Measurements from ENCODE around the gene DNAJC25. TPM values are rescaled to one million over a fixed set of nuclear protein-coding genes. Genes with fewer than 3 reads are reported as not detected.

DNAJC25 gene
- total RNA-seq, 1 experiment from 2014 or later, result 11.4 TPM

- peak; percentile 11 for DNase-seq (ENCODE audit: low spot score)
- in situ Hi-C loops (cut with HindIII; ENCODE audit: low sequenced_read_pairs), result no loop called here
Observed at GRCh38 chr9:111621895-111622480, 9.1 kb upstream of the DNAJC25 start.

DNA sequence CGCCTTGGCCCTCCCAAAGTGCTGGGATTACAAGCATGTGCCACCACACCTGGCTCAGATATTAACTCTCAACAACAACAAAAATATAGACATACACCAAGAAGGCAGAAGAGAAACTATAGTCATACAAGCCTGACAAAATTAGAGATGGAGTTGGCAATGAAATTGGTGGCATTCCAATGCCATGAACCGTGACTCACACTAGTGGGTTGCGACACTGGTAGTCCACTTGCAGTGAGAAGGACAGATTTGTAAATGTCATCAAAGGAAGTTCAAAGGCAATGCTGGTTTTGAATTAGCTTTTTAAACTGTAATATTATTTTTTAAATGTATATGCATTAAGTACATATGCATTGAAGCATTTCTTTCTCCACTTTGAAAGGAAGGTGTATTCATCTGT is 8.5 kb upstream of the DNAJC25 start:
- in situ Hi-C loops (cut with HindIII; ENCODE audit: low sequenced_read_pairs), result no loop called here
- DNase-seq (ENCODE audit: low spot score), result no peak

- in situ Hi-C loops (cut with HindIII; ENCODE audit: low sequenced_read_pairs), result no loop called here
- DNase-seq (ENCODE audit: low spot score), result no peak
Observed at GRCh38 chr9:111627260-111627963, 3.7 kb upstream of the DNAJC25 start.

DNA sequence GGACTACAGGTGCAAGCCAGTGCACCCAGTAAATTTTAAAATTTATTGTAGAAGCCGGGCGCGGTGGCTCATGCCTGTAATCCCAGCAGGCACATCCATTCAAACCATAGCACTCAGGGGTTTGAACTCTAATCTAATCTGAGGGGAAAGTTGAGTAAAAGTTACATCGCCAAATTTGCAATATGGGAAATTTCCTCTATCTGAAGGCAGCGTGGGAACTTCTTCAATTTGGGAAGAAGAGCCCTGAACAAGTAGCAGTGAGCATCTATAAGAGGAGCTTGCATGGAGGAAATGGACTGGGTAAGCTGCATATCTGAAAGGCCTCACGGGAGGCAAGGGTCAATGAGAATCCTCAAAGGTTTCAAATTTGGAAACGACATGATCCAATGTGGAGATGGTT is 2.7 kb upstream of the DNAJC25 start:
- no peak for DNase-seq (ENCODE audit: low spot score)
- in situ Hi-C loops (cut with HindIII; ENCODE audit: low sequenced_read_pairs), result no loop called here

GRCh38 chr9:111630182-111630963 is 761 bp upstream of the DNAJC25 start:
- DNase-seq (ENCODE audit: low spot score), result no peak
- in situ Hi-C loops (cut with HindIII; ENCODE audit: low sequenced_read_pairs), result no loop called here

DNA sequence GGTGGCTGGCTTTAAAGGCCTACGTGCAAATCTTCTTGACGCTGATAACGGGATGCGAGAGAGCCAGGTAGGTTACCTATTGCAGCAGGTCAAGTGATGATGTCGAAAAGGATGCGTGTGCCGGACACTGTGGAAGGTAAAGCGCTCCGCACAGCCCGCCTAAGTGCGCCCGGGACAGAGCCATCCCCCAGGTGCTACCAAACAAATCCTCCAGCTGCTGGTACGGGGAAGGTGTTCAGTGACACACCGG is 245 bp upstream of the DNAJC25 start:
- in situ Hi-C loops (cut with HindIII; ENCODE audit: low sequenced_read_pairs), result no loop called here
- DNase-seq (ENCODE audit: low spot score), result no peak

GRCh38 chr9:111632060-111632459 is 926 bp downstream of the DNAJC25 start:
- in situ Hi-C loops (cut with HindIII; ENCODE audit: low sequenced_read_pairs), result no loop called here
- DNase-seq (ENCODE audit: low spot score), result no peak

- in situ Hi-C loops (cut with HindIII; ENCODE audit: low sequenced_read_pairs), result no loop called here
- DNase-seq (ENCODE audit: low spot score), result no peak
Observed at GRCh38 chr9:111632695-111633388, 1.7 kb downstream of the DNAJC25 start.

DNA sequence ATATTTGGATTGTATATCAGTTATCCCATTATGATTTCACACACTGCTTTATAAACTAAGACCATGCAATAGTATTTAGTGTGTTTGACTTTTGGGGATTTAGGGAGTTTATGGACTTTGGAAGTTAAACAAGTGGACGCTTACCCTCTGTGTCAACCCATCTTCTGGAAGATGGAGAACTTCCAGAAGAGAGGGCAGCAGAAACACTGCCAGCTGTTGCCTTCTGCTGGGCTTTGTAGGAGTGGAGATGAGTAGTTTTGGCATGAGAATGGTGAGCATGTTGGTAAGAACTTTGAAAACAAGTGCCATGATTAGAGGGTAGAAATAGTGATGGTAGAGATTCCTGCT is 2.2 kb downstream of the DNAJC25 start:
- no peak for DNase-seq (ENCODE audit: low spot score)
- in situ Hi-C loops (cut with HindIII; ENCODE audit: low sequenced_read_pairs), result no loop called here

DNA sequence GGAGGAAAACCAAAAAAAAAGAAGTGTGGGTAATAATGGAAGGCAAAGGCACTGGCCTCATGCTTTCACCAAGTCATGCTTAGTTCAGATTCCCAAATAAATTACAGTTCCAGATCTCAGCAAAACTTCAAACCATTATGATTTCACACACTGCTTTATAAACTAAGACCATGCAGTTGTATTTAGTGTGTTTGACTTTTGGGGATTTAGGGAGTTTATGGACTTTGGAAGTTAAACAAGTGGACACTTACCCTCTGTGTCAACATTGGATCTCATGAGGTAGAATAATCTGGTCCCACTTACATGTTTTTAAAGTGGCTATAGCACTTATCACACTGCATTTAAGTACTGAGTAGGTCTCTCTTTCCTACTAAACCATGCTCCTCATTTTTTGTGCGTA is 3.7 kb downstream of the DNAJC25 start:
- DNase-seq (ENCODE audit: low spot score), result no peak
- in situ Hi-C loops (cut with HindIII; ENCODE audit: low sequenced_read_pairs), result no loop called here

GRCh38 chr9:111637421-111637950 is 6.4 kb downstream of the DNAJC25 start:
- DNase-seq (ENCODE audit: low spot score), result no peak
- in situ Hi-C loops (cut with HindIII; ENCODE audit: low sequenced_read_pairs), result no loop called here

DNA sequence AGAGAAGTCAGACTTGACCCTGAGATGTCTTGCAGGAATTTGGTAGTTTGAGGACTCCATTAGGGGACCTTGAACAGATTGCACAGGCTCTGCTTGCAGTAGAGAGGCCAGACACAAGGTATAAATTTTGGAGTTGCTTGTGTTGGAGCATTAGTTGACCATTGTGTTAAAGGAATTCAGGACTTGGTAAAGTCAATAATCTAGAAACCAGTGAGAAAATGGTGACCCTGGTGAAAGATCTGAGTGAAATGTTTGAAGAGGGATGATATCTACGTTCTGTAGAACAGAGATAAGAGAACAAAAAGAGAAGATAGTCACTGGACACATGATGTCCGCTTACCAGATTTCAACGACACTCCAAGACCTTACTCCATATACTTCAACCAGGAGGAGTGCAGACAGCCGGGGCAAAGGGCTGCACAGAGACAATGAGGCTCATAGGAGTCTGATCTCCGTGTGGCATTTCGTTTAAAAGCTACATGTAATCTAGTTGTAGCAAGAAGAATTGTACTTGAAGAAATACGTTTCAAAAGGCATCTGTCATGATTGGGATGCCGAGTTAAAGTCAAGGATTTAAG is 13.2 kb downstream of the DNAJC25 start:
- no peak for DNase-seq (ENCODE audit: low spot score)
- in situ Hi-C loops (cut with HindIII; ENCODE audit: low sequenced_read_pairs), result no loop called here

GRCh38 chr9:111645806-111646205 is 14.7 kb downstream of the DNAJC25 start:
- no peak for DNase-seq (ENCODE audit: low spot score)
- in situ Hi-C loops (cut with HindIII; ENCODE audit: low sequenced_read_pairs), result no loop called here

DNA sequence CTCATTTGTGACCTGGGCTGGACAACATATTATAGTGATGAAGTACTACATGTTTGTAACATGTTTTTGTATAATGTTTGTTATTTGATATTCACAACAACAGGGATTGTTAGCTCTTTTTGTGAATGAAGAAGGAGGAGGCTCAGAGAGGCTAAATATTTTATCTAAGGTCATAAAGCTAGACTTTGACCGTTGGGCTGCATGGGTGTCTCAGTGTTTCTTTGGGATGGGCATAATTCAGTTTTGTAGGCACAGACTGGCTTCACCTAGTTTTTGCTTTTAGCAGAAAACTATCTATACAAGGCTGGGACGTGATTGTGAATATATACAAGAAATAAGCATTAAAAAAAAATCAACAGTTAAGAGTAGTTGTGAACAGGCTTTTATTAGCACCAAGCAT is 15.3 kb downstream of the DNAJC25 start:
- DNase-seq (ENCODE audit: low spot score), result no peak
- in situ Hi-C loops (cut with HindIII; ENCODE audit: low sequenced_read_pairs), result no loop called here

- no peak for DNase-seq (ENCODE audit: low spot score)
- in situ Hi-C loops (cut with HindIII; ENCODE audit: low sequenced_read_pairs), result no loop called here
Observed at GRCh38 chr9:111648066-111648465, 16.9 kb downstream of the DNAJC25 start.

- in situ Hi-C loops (cut with HindIII; ENCODE audit: low sequenced_read_pairs), result no loop called here
- no peak for DNase-seq (ENCODE audit: low spot score)
Observed at GRCh38 chr9:111649016-111649415, 17.9 kb downstream of the DNAJC25 start.

DNA sequence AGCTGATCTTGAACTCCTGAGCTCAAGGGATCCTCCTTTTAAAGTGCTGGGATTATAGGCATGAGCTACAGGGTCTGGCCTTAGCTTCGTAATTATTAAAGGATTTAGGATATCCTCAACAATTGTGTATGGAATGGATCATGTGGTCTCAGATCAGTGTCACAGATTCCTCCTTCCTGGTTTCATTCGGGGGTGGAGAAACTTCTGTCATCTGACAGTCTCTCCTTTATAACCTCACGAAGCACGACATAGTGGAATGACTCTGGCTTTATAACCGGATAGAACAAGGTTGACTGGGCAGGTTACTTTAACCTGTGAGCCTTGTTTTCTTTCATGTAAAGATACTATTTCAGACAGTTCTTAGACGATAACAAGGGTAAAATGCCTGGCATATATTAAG is 25.9 kb downstream of the DNAJC25 start:
- in situ Hi-C loops (cut with HindIII; ENCODE audit: low sequenced_read_pairs), result no loop called here
- DNase-seq (ENCODE audit: low spot score), result no peak

DNA sequence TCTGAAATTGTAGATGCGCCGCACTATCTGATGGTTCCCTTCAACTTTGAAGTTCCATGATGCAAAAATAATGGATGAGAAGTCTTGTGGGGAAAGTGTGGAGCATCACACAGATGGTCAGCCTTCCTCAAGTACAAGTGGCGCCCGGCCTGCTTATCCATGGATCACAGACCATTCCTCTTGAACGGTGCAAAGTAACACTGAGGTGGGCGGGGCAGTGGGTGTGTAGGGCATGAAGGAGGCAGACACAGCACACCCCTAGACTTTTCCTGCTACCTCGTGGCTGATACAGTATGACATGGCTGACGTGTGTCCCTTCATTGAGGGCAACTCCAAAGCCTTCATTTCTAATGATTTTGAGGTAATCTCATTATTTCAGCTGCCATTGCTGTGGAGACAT is 27.8 kb downstream of the DNAJC25 start:
- in situ Hi-C loops (cut with HindIII; ENCODE audit: low sequenced_read_pairs), result no loop called here
- DNase-seq (ENCODE audit: low spot score), result no peak

DNA sequence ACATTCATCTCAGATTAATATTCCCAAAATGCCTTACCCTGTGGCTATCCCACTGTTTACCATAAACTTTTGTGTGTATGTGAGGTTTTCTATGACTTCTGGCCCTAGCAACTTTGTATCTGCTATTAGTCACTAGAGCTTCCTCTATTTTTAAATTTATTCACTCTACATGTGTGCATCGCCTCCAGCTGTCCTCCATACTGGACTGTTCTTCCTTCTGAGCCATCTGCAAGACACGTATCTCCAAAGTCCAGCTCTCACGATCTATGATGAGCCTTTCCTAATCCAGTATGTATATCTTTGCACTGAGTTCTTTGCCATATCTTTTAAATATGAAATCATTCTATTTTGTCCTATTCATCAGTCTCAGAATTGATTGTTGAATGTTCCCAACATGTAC is 28.6 kb downstream of the DNAJC25 start:
- in situ Hi-C loops (cut with HindIII; ENCODE audit: low sequenced_read_pairs), result no loop called here
- DNase-seq (ENCODE audit: low spot score), result no peak

Measured in G401 (cell line).